Mesothelial cell of epicardium (in vitro differentiated cells): ENCODE results near the gene ECI1. TPM values are rescaled to one million over a fixed set of nuclear protein-coding genes. Genes with fewer than 3 reads are reported as not detected.

Experiments used
- DNase-seq, 2 experiments: peaks; one replicate each; pipeline ENCODE4 v3.0.0; 2021; ENCODE audit warnings: low spot score in 2 of 2; ENCODE audit not compliant: unreplicated experiment in 2 of 2
- H3K27ac Mint-ChIP-seq: 2 replicates; pipeline ENCODE4 v1.8.0; 2021; ENCODE audit warnings: mixed read lengths
- H3K27me3 Mint-ChIP-seq: 2 replicates; pipeline ENCODE4 v1.8.0; 2021; ENCODE audit warnings: low read depth, mixed read lengths
- H3K36me3 Mint-ChIP-seq: 2 replicates; pipeline ENCODE4 v1.8.0; 2021; ENCODE audit warnings: mixed read lengths
- H3K4me1 Mint-ChIP-seq: 2 replicates; pipeline ENCODE4 v1.8.0; 2021; ENCODE audit warnings: mixed read lengths
- H3K4me3 Mint-ChIP-seq: 2 replicates; pipeline ENCODE4 v1.8.0; 2021; ENCODE audit warnings: mild to moderate bottlenecking, moderate library complexity, mixed read lengths
- H3K9me3 Mint-ChIP-seq: 2 replicates; pipeline ENCODE4 v1.8.0; 2021; ENCODE audit warnings: mixed read lengths
- CTCF ChIP-seq: fragments of 200-600 bp; sonication (generic); IDR thresholded peaks from one replicate; pipeline ENCODE4 v1.5.0; 2021; ENCODE audit warnings: antibody characterized with exemption; ENCODE audit not compliant: unreplicated experiment
- total RNA-seq: library from RNA; stranded (reverse); gene quantifications from 3 replicates; pipeline ENCODE4 v1.2.1, GENCODE V29; 2021

The ECI1 gene
- total RNA-seq, 1 donor from 2014 or later: 53.3 TPM

- H3K9me3 Mint-ChIP-seq: no peaks in the 10 kb centered on the region
- H3K27ac Mint-ChIP-seq: no peak overlapping the region
- no peak for TF ChIP-seq CTCF
- no peaks in the 10 kb centered on the region for H3K4me1 Mint-ChIP-seq
- H3K27me3 Mint-ChIP-seq: peaks cover 37% of the 10 kb centered on the region
- no peak for DNase-seq
- peaks cover 2% of the 10 kb centered on the region for H3K36me3 Mint-ChIP-seq
- no peak overlapping the region for H3K4me3 Mint-ChIP-seq
These were observed 26.9 kb upstream of the ECI1 start for GRCh38 chr16:2278272-2278608.

DNA sequence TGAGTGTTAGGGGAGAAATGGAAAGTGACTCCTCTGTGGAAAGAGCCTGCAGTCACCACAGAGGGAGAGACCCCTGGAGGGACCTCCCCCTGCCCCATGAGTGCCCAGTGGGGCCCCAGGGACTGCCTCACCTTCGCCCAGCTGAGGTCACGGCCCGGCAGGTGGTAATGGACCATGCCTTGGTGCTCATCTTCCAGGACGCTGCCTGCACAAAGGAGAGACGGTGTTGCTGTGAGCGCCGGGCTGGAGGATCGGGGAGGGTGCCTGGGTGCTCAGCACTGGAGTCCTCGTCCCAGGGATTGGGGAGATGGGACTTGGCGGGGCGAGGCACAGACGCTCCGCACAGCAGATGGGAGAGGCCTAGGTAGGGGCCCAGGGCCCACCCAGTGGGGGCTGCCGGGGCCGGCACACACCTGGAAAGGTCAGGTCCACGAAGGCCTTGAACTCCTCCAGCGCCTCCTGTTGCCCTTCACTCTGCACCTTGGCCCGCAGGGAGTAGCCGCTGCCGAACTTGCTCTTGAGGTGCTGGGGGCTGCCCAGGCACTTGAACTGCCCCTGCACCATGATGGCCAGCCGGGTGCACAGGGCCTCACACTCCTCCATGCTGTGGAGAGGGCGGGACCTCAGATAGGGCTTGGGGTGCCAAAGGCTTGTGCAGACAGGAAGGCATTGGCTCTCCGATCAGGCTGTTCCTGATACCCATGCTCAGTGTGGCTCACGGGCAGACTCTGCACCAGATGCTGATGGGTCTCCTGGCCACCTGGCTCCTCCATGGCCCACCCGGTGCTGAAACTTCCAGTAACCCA lies 26.3 kb upstream of the ECI1 start:
- Mint-ChIP-seq H3K27me3 (peaks cover 37% of the 10 kb centered on the region), H3K9me3 (no peaks in the 10 kb centered on the region), H3K27ac (no peak overlapping the region), H3K36me3 (peaks cover 2% of the 10 kb centered on the region), H3K4me1 (no peaks in the 10 kb centered on the region), H3K4me3 (no peak overlapping the region)
- no peak for TF ChIP-seq CTCF
- no peak for DNase-seq

GRCh38 chr16:2276368-2277195 lies 25.2 kb upstream of the ECI1 start:
- peaks cover 37% of the 10 kb centered on the region for H3K27me3 Mint-ChIP-seq
- no peaks in the 10 kb centered on the region for H3K4me1 Mint-ChIP-seq
- no peak for TF ChIP-seq CTCF
- H3K9me3 Mint-ChIP-seq: no peaks in the 10 kb centered on the region
- DNase-seq: no peak
- peaks cover 2% of the 10 kb centered on the region for H3K36me3 Mint-ChIP-seq
- no peak overlapping the region for H3K27ac Mint-ChIP-seq
- no peak overlapping the region for H3K4me3 Mint-ChIP-seq

DNA sequence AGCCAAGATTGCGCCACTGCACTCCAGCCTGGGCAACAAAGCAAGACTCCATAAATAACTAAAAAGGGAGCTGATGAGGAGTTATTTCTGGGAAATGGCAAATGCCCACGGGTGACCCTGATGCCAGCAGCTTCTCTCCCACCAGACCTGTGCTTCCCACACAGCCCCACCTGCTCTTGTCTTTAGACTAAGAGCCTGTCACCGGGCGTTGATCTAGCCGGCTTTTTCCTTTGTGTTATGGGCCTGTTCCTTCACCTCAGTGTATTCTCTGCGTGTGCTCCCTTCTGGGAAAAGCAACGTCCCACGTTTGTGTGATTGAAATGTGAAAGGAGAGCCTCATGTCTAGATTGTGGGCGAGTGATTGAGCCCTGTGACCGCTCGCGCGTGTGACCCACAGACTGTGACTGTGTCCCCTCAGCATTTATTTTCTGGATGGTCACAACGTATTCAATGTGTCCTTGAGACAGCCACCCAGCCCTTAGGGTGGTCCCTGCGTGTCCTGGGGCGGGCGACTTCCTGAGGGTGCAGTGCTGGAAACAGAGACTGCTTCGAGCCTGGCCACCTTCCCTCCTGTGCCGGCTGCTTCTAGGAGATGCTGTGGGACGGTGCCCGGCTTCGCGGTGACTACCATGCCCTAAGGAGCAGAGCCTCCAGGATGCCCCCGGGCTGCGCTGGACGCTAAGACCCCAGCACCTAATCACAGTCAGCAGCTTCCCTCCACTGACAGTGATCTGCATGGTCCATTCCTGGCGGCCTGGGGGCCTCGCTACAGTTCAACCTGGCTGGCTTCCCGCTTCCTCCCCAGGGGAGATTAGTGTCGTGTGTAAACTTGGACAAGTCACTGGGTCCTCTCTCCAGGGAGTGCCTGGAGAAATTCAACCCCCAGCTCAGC lies 24.3 kb upstream of the ECI1 start:
- peaks cover 2% of the 10 kb centered on the region for H3K36me3 Mint-ChIP-seq
- no peak overlapping the region for H3K4me3 Mint-ChIP-seq
- no peak for DNase-seq
- no peaks in the 10 kb centered on the region for H3K4me1 Mint-ChIP-seq
- peaks cover 28% of the 10 kb centered on the region for H3K27me3 Mint-ChIP-seq
- H3K27ac Mint-ChIP-seq: no peak overlapping the region
- no peaks in the 10 kb centered on the region for H3K9me3 Mint-ChIP-seq
- no peak for TF ChIP-seq CTCF

DNA sequence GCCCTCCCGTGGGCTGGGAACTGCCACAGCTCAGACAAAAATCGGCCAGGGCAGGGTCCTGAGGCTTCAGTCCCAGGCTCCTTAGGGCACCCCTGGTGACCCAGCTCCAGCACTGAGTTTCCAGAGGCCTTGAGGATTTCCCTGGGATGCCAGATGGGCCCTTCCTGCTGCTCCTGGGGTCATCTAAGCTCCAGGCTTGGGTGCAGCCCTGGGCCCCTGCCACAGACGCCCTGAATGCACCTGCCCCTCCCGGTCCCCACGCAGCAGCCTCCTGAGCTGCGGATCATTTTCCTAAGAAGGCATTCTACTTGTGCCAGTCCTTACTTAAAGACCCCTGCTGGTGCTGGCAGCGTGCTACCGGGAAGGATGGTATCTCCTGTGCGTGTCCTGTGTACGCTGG lies 22.5 kb upstream of the ECI1 start:
- no peak overlapping the region for H3K27ac Mint-ChIP-seq
- H3K36me3 Mint-ChIP-seq: peaks cover 2% of the 10 kb centered on the region
- H3K27me3 Mint-ChIP-seq: peaks cover 14% of the 10 kb centered on the region
- H3K4me1 Mint-ChIP-seq: peaks cover 5% of the 10 kb centered on the region
- H3K4me3 Mint-ChIP-seq: no peak overlapping the region
- TF ChIP-seq CTCF: no peak
- H3K9me3 Mint-ChIP-seq: no peaks in the 10 kb centered on the region
- no peak for DNase-seq
